HEK293T (cell line): ENCODE results near the gene L3MBTL4.

Experiments used
- ARNT ChIP-seq: fragments of 450-650 bp; IDR thresholded peaks from 2 replicates; pipeline ENCODE4 v1.6.1; 2017; ENCODE audit warnings: mild to moderate bottlenecking
- CTBP1 ChIP-seq: fragments of 450-650 bp; IDR thresholded peaks from 2 replicates; pipeline ENCODE4 v1.6.1; 2016; ENCODE audit warnings: borderline replicate concordance
- FOXK2 ChIP-seq: fragments of 450-650 bp; IDR thresholded peaks from 2 replicates; pipeline ENCODE4 v1.6.1; 2016; ENCODE audit warnings: mild to moderate bottlenecking
- FOXM1 ChIP-seq: fragments of 450-650 bp; IDR thresholded peaks from 2 replicates; pipeline ENCODE4 v1.6.1; 2017; ENCODE audit warnings: mild to moderate bottlenecking, borderline replicate concordance
- HDGF ChIP-seq: fragments of 450-650 bp; IDR thresholded peaks from 2 replicates; pipeline ENCODE4 v1.6.1; 2017; ENCODE audit warnings: antibody characterized with exemption, borderline replicate concordance
- SP1 ChIP-seq: fragments of 450-650 bp; IDR thresholded peaks from 2 replicates; pipeline ENCODE4 v1.6.1; 2017
- TARDBP ChIP-seq: fragments of 450-650 bp; IDR thresholded peaks from 2 replicates; pipeline ENCODE4 v1.6.1; 2016
- TF ChIP-seq, protein P1 (sequence below): fragments of 450-650 bp; IDR thresholded peaks from 2 replicates; pipeline ENCODE4 v1.6.1; 2016

DNA sequence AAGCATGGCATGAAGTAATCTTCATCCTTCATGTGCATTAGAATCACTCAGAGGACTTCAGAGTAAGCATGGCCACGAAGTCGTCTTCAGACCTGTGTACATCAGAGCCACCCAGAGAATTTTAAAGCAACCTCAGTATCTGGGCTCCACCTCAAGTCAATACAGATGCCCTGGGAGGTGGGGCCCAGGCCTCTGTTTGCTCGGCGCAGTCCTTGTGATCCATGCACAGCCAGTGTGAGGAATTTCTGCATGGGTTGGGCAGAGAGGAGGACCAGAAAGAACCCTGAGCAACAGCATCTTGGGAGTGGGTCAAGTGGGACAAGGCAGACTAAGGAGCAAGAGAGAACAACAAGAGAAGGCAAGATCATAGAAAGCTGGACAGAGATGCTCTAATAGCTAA, 299.0 kb downstream of the L3MBTL4 start:
- TF ChIP-seq SP1 (no peak), ARNT (no peak), TARDBP (no peak), HDGF (no peak), CTBP1 (no peak), FOXK2 (no peak), FOXM1 (no peak)
- TF ChIP-seq, protein P1, sequence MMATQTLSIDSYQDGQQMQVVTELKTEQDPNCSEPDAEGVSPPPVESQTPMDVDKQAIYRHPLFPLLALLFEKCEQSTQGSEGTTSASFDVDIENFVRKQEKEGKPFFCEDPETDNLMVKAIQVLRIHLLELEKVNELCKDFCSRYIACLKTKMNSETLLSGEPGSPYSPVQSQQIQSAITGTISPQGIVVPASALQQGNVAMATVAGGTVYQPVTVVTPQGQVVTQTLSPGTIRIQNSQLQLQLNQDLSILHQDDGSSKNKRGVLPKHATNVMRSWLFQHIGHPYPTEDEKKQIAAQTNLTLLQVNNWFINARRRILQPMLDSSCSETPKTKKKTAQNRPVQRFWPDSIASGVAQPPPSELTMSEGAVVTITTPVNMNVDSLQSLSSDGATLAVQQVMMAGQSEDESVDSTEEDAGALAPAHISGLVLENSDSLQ, result no peak
